UCSD-AML1 (cell line): ENCODE measurements around the gene RGS11.

Source experiments
- DNase-seq: peaks from one replicate; lab custom pipeline; 2025; ENCODE audit not compliant: unreplicated experiment; lab: John Stamatoyannopoulos, UW

Gene RGS11

GRCh38 chr16:275786-276232 is at the start of gene RGS11:
Gene RGS11, minus strand, starts transcription at chr16:275944. Its CDS starts 33 bp downstream, at chr16:275911.
- no peak for DNase-seq

DNA sequence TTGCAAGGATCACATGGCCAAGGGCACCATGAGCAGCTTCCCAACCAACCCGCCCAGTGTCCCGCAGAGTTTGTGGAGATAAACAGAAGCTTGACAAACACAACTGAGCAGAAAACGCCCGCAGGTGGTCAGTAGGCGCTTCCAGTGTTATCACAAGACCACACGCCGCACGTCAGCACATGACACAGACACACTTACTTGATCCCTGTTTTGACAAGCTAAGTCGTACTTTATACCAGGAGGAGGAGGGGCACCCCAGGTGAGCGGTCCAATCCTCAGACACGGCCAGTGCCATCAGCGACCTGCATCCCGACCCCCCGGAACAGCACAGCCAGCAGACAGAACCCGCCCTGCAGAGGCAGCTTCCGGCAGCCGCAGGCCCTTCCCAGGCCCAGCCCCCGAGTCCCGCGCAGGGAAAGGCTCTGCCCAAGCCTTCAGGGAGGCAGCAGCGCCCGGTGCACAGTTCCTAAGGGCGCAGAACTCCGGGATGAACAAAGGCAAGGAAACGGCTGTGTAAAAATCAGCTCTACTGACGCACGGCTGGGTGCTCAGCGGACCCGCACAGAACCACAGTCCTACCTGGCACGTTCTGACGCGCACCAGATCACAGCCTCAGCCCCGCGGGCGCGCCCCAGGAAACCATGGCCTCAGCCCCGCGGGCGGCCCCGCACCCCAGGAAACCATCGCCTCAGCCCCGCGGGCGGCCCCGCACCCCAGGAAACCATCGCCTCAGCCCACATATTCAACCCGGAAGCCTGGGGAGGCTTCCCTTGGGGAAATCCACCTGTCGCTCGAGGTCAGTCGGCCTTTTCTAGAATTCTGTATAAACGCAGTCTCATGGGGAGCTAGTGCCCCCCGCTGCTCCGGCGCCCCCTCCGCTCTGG is 48.9 kb upstream of the RGS11 start:
- peak; percentile 75 for DNase-seq

DNA sequence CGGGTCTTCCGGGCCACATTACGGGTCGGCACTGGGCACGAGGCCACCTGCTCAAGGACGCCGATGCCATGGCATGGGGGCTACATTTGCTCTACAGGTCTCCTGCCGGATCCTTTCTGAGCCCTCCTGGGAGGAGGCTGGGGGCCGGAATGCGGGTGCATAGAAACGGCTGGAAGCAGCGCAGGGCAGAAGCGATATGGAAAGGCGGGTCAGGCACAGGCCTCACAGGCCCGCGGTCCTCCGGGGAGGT is 48.4 kb upstream of the RGS11 start:
- DNase-seq = no peak

- no peak for DNase-seq
Observed at GRCh38 chr16:322476-323143, 46.9 kb upstream of the RGS11 start.

GRCh38 chr16:321532-321931 is 45.8 kb upstream of the RGS11 start:
- DNase-seq = no peak

GRCh38 chr16:320206-320605 is 44.5 kb upstream of the RGS11 start:
- DNase-seq = no peak

- DNase-seq = no peak
Observed at GRCh38 chr16:318628-319027, 42.9 kb upstream of the RGS11 start.

GRCh38 chr16:317583-317982 is 41.8 kb upstream of the RGS11 start:
- no peak for DNase-seq

DNA sequence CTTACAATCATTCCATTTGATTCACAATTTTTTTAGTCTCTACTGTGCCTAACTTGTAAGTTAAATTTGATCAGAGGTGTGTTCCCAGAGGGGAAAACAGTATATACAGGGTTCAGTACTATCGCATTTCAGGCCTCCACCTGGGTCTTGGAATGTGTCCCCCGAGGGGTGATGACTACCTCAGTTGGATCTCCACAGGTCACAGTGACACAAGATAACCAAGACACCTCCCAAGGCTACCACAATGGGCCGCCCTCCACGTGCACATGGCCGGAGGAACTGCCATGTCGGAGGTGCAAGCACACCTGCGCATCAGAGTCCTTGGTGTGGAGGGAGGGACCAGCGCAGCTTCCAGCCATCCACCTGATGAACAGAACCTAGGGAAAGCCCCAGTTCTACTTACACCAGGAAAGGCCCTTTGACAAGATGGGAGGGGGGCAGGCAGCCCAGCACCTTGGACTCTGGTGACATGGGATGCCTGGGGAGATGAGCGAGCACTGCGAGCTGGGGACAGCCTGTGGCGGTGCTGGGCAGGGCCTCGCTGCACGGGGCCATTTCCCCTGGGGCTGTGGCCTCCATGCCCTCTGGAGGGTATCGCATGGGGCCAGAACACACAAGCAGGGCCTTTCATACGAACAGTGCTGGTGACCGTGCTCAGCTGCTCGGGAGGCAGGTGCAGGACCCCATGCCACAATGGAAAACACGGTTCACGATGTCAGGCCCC is 41.2 kb upstream of the RGS11 start:
- DNase-seq = no peak

DNA sequence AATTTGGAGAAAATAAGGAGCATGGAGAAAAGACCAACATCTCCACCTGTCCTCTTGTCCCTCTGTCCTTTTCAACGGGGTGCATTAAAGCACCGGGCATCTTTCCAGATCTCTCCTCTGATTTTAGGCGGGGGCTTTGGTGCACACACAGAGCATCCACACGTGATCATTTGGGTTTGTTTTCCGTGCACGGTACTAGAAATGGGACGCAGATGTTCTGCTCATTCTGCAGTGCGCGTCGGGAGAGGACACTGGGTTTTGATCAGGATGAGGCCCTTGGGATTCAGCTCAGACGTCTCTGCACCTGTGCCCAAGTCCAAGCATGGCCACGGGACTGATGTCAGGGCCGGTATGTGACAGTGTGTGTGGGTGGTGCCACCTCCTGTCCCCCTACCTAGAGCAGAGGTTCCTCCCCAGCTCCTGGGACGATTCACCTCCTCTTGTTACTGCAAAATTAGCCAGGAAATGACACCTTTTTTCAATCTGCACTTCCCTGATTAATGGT is 39.1 kb upstream of the RGS11 start:
- DNase-seq = no peak

- DNase-seq = no peak
Observed at GRCh38 chr16:314351-314750, 38.6 kb upstream of the RGS11 start.

GRCh38 chr16:311725-312124 is 36.0 kb upstream of the RGS11 start:
- DNase-seq = no peak

GRCh38 chr16:309476-309875 is 33.7 kb upstream of the RGS11 start:
- DNase-seq = peak; percentile 29

DNA sequence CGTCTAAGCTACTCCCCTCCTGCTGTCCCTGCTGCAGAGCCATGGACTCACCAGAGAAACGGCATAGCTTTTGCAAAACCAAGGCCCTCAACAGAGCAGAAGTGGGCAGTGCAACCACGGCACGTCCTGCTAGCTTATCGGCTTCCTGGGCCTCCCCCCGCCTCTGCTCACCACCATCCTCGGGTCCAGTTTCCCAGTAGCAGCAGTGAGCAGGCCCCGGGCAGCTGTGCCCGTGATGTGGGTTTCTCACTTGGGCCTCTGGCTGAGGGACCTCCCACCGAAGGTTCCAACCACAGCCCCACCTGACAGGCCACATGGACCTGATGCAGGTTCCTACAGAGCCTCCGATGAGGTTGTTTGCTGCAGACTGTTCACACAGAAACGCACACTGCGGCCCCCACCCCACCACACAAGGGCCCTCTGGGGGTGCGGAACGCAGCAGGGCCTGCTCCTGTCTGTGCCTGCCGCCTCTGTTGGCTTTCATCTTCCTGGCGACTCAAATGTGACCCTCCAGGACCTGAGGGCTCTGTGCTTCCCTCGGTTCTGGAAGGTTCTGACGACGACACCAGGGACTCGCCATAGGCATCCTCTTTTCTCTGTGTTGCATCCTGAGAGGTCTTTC is 32.1 kb upstream of the RGS11 start:
- peak; percentile 42 for DNase-seq

DNA sequence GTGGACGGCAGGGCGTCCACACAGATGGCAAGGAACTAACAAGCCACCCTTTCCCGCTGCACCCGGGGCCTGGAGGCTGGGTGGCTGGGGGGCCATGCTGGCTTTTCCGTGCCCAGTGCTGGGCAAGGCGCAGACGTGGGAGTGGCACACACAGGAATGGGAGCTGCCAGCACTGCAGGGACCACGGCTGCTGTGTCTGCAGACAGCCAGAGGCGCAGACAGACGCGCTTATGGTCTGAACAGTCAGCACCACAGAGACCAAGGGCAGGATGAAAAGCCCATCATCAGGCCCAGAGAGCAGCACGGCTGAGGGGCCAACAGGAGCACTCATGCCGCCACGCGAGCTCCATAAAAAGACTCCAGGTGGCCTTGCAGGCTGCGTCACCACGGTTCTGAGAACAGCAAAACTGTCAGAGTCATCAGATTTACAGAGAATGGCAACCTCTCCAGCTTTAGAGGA is 31.2 kb upstream of the RGS11 start:
- no peak for DNase-seq

DNA sequence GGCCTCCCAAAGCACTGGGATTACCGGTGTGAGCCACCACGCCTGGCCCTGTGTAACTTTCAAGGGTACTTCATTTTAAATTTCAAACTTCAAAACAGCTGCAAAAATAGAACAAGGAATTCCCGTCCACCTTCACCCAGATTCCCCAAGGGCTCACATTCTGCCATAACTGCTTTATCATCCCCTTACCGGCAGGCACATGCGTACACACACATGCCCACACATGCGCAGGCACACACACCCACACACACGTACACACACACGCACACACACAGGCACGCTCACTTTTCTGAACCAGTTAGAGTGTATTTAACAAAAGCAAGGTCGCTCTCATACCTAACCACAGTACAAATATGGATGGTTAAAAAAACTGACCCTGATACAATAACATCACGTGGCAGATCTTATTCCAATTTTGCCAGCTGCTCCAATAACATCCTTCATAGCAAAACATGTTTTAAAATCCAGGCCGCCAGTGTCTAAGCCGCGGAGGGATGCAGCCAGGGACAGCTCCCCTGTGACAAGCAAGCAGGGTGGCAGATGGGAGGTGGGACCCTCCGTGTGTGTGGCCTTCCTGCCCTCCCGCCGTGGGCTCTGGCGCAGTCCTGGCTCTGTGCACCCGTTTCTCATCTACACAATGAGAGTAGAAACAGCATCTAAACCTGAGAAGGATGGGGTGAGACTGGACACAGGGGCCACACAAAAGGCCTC is 30.3 kb upstream of the RGS11 start:
- DNase-seq = no peak

DNA sequence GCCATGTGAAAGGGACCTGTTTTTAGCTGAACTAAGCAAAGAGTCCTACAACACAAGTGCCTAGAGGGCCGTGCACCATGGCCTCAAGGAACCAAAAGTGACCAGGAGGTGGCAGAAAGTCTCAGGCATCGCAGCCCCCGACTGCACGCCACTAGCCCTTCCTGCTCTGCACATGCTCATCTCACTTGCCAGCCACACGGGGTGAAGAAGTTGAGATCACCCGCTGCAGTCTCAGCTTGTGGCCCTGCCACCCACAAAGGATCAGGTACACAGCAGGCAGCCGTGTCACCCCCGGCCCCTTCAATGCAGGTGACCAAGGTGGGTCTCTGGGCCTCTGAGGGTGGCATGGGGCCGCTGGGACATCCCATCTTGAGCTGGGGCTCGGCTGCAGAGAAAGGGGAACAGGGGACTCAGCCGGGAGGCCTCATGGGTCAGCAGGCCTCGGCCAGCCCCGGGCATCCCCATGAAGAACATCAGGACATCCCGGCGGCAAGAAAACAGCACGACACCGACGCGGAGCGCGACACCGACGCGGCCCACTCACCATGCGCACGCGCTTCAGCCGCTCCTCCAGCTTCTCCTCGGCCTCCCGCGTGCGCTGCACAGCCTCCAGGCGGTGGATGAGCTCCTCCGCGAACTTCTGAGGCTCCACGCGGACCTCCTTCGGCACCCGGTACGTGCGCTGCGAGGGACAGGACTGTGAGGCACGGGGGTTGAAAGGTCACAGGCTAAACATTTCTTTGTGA is 28.2 kb upstream of the RGS11 start:
- peak; percentile 45 for DNase-seq

DNA sequence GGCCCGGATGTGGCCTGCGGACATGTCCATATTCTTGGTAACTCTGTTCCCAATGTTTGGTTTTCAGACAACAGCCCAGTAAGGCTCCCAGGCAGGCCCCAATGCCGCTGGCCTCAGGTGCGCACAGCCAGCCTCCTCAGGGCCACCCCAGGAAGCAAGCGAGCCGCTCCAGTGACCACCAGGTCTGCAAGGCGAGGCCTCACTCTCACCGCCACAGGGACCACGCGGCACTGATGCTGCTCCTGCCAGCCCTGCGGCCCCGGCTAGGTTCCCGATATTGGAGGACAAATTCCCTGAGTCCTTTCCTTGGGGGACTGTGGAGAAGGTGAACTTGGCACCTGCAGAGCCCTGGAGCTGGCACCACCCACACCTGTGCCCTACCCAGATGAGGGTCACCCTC is 26.2 kb upstream of the RGS11 start:
- no peak for DNase-seq

GRCh38 chr16:301235-301634 is 25.5 kb upstream of the RGS11 start:
- DNase-seq = no peak

DNA sequence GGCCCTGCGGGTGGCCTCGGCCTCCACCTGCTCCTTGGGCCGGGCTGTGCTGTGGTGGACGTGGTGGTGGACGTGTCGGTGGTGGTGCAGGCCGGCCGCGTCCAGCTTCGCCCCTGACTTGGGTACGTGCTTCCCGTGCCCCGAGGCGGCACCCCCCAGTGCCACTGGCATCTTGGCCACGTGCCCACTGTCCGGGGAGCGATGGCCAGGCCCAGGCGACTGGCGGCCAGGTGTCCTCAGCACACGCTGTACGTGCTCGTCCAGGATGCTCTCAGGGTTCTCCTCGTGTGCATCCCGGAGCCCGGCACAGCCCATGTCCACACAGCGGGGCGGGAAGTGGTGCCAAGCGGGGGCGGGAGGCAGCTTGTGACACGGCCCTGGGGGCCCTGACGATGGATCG is 22.1 kb upstream of the RGS11 start:
- DNase-seq = no peak
